Retina (tissue), 1 donor: Measurements from ENCODE around the gene ANKS1B.
"Not testable (repeated sequence)": the region's sequence is repeated elsewhere in the genome, so short reads cannot be mapped to it uniquely, and the experiment has no call there.

Source experiments
- DNase-seq: peaks from one replicate; pipeline ENCODE4 v3.0.0-alpha.2; 2016

Gene ANKS1B

DNA sequence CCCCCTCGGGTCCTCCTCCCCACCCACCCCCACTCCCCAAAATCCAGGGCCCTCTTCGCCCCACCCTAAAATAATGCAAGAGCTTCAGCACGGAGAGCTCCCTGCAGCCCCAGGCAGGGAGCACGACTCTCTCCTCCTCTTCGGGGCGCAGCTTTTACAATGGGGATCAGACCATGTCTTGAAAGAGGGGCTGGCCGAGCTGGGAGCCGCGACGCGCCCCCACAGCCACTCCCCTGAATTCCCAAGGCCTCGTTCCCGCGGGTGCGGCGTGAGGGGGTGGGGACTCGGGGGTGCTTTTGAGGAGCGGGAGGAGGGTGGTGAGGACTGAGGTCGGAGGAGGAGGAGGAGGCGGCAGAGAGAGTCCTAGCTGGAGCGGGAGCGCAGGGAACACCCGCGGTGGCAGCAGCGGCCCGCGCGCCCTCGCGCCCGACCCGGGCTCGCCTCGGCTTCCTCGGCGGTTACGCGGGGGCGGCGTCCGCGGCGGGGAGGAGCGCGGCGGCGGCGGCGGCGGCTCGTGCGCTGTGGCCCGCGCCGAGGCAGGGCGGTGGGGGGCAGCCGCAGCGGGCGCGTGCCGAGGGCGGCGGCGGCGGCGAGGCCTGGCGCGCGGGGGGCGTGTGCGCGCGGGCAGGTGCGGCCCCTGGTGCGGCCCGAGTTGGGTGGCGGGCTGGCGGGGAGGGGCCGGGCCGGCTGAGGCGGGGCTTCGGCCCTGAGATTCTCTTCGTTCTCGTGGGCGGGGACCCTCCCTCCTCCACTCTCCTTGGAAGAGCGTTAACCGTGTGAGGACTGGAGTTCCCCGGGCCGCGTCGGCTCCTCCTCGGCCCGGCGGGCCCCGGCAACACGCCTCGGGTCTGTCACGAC, at the start of gene ANKS1B:
Gene ANKS1B, minus strand, starts transcription at position 666 of the 858 bp plus-strand sequence. CDS start 699 bp downstream, outside the sequence.
- peak; percentile 80 for DNase-seq

- DNase-seq, result no peak
Measured at GRCh38 chr12:100031836-100032235, 47.1 kb upstream of the ANKS1B start.

DNA sequence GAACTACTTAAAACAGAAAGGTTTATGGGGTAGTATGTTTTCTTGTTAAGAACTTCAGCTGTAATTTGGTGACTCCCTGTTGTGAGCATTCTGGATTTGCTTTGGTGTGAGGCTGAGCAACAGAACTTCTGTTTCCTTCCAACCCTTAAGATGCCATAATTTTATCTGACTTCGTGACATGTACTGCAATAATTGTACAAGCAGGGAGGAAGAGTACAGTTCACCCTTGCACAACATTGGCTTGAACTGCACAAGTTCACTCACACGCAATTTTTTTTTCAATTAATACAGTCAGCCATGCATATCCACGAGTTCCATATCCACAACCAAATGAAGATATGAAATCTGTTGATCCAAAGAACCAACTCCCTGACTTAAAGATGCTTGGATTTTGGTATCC, 42.9 kb upstream of the ANKS1B start:
- DNase-seq, result no peak

DNA sequence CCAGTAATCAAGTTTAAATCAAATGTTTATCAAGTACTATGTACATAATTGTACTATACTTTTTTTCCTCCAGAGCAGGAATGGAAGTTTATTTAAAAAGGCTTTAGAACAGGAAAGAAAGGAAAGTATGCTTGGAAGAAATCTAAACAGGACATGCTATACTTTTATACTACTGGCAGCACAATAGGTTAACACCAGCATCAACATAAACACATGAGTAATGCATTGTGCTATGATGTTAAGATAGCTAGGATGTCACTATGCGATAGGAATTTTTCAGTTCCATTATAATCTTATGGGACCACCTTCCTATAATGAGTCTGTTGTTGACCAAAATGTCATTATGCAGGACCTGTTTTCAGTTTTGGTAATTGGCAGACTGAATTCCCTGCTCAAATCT, 41.5 kb upstream of the ANKS1B start:
- no peak for DNase-seq

DNA sequence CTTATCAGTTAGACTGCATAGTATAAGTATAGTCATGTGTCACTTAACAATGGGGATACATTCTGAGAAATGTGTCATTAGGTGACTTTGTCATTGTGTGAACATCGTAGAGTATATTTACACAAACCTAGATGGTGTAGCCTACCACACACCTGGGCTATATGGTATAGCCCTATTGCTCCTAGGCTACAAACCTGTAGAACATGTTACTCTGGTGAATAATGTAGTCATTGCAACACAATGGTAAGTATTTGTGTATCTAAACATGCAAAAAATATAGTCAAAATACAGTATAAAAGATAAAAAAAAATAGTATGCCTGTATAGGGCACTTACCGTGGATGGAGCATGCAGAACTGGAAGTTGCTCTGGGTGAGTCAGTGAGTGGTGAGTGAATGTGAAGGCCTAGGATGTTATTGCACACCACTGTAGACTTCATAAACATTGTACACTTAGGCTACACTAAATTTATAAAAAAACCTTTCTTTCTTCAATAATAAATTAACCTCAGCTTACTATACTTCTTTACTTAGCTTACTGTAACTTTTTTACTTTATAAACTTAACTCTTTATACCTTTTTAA, 40.3 kb upstream of the ANKS1B start:
- no peak for DNase-seq

DNA sequence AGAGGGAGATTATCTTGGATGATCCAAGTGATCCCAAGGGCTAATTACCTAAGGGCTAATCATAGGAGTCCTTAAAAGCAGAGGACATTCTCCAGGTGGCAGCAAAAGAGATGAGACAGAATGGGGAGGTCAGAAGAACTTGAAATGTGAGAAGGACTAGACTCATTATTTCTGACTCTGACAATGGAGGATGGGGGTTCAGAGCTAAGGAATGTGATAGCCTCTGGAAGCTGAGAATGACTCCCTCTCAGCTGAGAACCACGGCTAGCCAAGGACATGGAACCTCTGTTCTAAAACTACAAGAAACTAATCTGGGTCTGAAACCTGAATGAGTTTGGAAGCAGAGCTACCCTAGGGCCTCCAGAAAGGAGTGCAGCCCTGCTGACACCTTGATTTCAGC, 35.6 kb upstream of the ANKS1B start:
- no peak for DNase-seq

DNA sequence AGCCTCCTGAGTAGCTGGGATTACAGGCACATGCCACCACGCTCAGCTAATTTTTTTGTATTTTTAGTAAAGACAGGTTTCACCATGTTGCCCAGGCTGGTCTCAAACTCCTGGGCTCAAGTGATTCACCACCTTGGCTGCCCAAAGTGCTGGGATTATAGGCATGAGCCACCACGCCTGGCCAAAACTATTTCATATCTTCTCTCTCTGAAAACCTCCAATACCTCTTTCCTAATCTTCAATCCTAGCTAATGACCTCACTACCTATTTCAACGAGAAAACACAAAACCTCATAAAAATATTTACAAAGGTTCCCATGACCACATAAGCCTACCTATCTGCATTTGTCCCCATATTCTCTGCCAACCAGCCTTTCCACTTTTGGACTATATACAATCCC, 32.3 kb upstream of the ANKS1B start:
- DNase-seq, result no peak

DNA sequence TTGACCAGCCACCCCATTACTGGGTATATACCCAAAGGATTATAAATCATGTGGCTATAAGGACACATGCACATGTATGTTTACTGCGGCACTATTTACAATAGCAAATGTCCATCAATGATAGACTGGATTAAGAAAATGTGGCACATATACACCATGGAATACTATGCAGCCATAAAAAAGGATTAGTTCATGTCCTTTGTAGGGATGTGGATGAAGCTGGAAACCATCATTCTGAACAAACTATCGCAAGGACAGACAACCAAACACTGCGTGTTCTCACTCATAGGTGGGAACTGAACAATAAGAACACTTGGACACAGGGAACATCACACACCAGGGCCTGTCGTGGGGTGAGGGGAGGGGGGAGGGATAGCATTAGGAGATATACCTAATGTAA, 31.6 kb upstream of the ANKS1B start:
- DNase-seq, result not testable (repeated sequence)

DNA sequence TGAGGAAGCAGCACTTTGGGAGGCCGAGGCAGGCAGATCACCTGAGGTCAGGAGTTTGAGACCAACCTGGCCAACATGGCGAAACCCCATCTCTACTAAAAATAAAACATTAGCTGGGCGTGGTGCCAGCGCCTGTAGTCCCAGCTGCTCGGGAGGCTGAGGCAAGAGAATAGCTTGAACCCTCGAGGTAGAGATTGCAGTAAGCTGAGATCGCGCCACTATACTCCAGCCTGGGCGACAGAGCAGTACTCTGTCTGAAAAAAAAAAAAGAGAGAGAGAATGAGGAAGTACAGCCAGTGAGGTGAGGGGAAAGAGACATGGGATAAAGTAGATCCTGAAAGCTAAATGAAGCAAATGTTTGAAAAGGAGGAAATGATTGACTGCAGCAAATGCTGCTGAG, 21.1 kb upstream of the ANKS1B start:
- DNase-seq, result not testable (repeated sequence)

DNA sequence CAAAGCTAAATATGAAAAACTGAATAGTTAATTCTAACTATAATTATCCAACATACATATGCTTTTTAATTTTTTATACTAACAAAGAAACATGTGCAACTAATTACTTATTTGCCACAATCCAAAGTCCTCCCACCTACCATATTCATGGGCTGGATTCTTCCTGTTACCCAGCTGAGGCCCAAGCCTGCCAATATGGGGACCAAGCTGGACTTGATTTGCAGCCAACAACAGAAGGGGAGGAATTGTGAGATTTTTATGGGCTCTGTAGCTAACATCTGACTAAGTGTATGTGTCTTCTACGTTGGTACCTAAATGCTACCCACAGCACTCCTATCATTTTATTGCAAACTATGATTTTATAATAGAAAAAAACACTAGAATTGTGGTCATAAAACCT, 13.1 kb upstream of the ANKS1B start:
- no peak for DNase-seq

DNA sequence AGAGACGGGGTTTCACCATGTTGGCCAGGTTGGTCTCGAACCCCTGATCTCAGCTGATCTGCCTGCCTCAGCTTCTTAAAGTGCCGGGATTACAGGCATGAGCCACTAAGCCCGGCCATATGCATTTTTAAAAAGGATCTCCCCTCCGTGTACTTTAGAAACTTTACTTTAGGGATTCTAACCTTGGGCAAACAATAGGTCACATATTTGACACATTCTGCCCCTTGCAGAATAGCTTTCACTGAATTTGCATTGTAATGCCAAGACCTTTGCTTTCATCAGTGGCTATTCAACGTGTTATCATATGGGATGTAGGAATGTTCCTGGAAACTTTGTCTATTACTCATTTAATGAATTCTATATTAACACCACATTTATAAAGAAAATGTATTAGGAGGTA, 11.4 kb upstream of the ANKS1B start:
- no peak for DNase-seq

- no peak for DNase-seq
Measured at GRCh38 chr12:99985631-99986030, 895 bp upstream of the ANKS1B start.

- DNase-seq, result peak; percentile 88
Measured at GRCh38 chr12:99985129-99985570, 414 bp upstream of the ANKS1B start.

GRCh38 chr12:99983456-99984258, 1.1 kb downstream of the ANKS1B start:
- DNase-seq, result peak; percentile 60

- no peak for DNase-seq
Measured at GRCh38 chr12:99981639-99982190, 3.0 kb downstream of the ANKS1B start.

DNA sequence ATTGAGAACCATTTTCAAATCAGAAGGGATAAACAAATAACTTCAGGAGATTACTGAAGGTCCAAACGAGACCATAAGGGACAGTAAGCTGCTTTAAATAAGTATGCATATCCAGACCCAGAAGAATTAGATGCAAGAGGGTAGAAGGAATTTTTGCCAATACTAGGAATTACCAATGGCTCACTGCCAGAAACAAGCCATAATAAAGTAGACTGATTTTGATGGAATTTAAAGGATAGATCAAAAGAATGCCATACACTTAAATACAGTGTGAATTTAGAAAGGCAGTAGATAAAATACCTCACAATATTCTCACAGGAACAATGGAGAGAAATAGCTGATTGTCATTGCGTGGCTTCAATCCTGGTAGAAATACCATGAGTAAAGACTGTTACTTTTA, 5.3 kb downstream of the ANKS1B start:
- DNase-seq, result no peak

- no peak for DNase-seq
Measured at GRCh38 chr12:99978152-99978551, 6.6 kb downstream of the ANKS1B start.

GRCh38 chr12:99977550-99977949, 7.2 kb downstream of the ANKS1B start:
- DNase-seq, result no peak

DNA sequence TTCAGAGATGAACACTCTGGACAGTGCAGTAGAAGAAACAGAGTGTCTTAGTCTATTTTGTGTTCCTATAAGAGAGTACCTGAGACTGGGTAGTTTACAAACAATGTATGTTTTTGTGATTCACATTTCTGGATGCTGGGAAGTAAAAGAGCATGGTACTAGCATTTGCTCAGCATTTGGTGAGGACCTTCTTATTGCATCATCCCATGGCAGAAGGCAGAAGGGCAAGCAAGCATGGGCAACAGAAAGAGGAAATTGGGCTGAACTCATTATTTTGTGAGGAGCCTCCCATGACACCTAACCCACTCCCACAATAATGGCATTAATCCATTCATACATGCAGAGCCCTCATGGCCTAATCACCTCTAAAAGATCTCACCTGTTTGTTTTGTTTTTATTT, 8.0 kb downstream of the ANKS1B start:
- DNase-seq, result no peak

- DNase-seq, result no peak
Measured at GRCh38 chr12:99975321-99975720, 9.4 kb downstream of the ANKS1B start.

- DNase-seq, result no peak
Measured at GRCh38 chr12:99974146-99974545, 10.6 kb downstream of the ANKS1B start.

DNA sequence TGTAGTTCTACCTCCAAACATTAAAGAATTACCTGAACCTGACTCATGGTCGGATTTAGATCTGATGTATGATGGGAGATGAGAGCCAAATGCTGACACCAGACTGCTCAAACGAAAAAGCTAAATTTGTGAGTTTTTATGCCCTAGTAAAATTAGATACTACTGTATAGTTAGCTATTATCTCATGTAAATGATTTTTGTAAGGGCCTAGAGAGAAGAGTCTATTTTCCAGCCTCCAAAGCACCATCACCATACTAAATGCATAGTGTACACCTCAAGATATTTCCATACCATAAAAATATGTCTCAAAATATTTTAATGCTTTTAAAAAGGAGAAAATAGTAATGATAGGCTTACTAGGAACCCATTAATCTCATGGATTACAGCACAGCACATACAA, 18.3 kb downstream of the ANKS1B start:
- no peak for DNase-seq

GRCh38 chr12:99960311-99960710, 24.4 kb downstream of the ANKS1B start:
- no peak for DNase-seq
